ENCODE results near the gene MAN1B1.

The MAN1B1 gene

GRCh38 chr9:137088121-137088520 is 1.3 kb downstream of the MAN1B1 start:
- DNase-seq, result no peak

GRCh38 chr9:137089232-137089947 is 2.6 kb downstream of the MAN1B1 start:
- DNase-seq, result no peak

- no peak for DNase-seq
These were observed 9.1 kb downstream of the MAN1B1 start for GRCh38 chr9:137095664-137096517.

- DNase-seq, result no peak
These were observed 10.2 kb downstream of the MAN1B1 start for GRCh38 chr9:137096785-137097546.

GRCh38 chr9:137097761-137098462 is 11.1 kb downstream of the MAN1B1 start:
- no peak for DNase-seq

- no peak for DNase-seq
These were observed 12.4 kb downstream of the MAN1B1 start for GRCh38 chr9:137099231-137099630.

- no peak for DNase-seq
These were observed 16.6 kb downstream of the MAN1B1 start for GRCh38 chr9:137103206-137103999.

GRCh38 chr9:137105814-137106661 is 19.3 kb downstream of the MAN1B1 start:
- no peak for DNase-seq

GRCh38 chr9:137106662-137107250 is 20.0 kb downstream of the MAN1B1 start:
- no peak for DNase-seq

- no peak for DNase-seq
These were observed 20.6 kb downstream of the MAN1B1 start for GRCh38 chr9:137107312-137107921.

- no peak for DNase-seq
These were observed 21.2 kb downstream of the MAN1B1 start for GRCh38 chr9:137107982-137108381.

- DNase-seq, result no peak
These were observed 21.9 kb downstream of the MAN1B1 start for GRCh38 chr9:137108608-137109249.

GRCh38 chr9:137109250-137110146 is 22.7 kb downstream of the MAN1B1 start:
- no peak for DNase-seq

GRCh38 chr9:137110147-137110910 is 23.5 kb downstream of the MAN1B1 start:
- DNase-seq, result no peak

GRCh38 chr9:137110911-137111787 is 24.4 kb downstream of the MAN1B1 start:
- no peak for DNase-seq

GRCh38 chr9:137111788-137112563 is 25.2 kb downstream of the MAN1B1 start:
- DNase-seq, result no peak

All from NCI-H345 (cell line).